KMS-11 (cell line): ENCODE results near the gene RAI1.

ENCODE experiments used
- H2AFZ ChIP-seq: fragments of 200-600 bp; sonication (generic); 2 replicates; pipeline ENCODE4 v1.6.1; 2016; ENCODE audit warnings: antibody characterized with exemption, mixed run types, low read depth
- H3K27ac ChIP-seq: fragments of 200-600 bp; sonication (generic); 2 replicates; pipeline ENCODE4 v1.6.1; 2016; ENCODE audit warnings: mild to moderate bottlenecking, mixed run types
- H3K27me3 ChIP-seq: fragments of 200-600 bp; sonication (generic); 2 replicates; pipeline ENCODE4 v1.6.1; 2017; ENCODE audit warnings: mild to moderate bottlenecking, low read depth, mixed run types, moderate library complexity; ENCODE audit not compliant: insufficient read depth
- H3K36me3 ChIP-seq: fragments of 200-600 bp; sonication (generic); 2 replicates; pipeline ENCODE4 v1.6.1; 2017; ENCODE audit warnings: mild to moderate bottlenecking, mixed run types; ENCODE audit not compliant: insufficient read depth
- H3K4me1 ChIP-seq: fragments of 200-600 bp; sonication (generic); 2 replicates; pipeline ENCODE4 v1.6.1; 2016; ENCODE audit warnings: mild to moderate bottlenecking, low read depth, mixed run types; ENCODE audit not compliant: poor library complexity, severe bottlenecking
- H3K4me2 ChIP-seq: fragments of 200-600 bp; sonication (generic); 2 replicates; pipeline ENCODE4 v1.7.0; 2016; ENCODE audit warnings: mild to moderate bottlenecking, mixed run types
- H3K4me3 ChIP-seq: fragments of 200-600 bp; sonication (generic); IDR thresholded peaks from 2 replicates; pipeline ENCODE4 v1.6.1; 2017; ENCODE audit warnings: low read depth, low read length, mixed read lengths; ENCODE audit not compliant: insufficient read depth
- H3K79me2 ChIP-seq: fragments of 200-600 bp; sonication (generic); 2 replicates; pipeline ENCODE4 v1.6.1; 2016; ENCODE audit warnings: low read depth, mixed run types; ENCODE audit not compliant: insufficient read depth
- H3K9ac ChIP-seq: fragments of 200-600 bp; sonication (generic); 2 replicates; pipeline ENCODE4 v1.6.1; 2016; ENCODE audit warnings: mild to moderate bottlenecking, mixed run types
- H4K20me1 ChIP-seq: fragments of 200-600 bp; sonication (generic); 2 replicates; pipeline ENCODE4 v1.6.1; 2016; ENCODE audit warnings: mild to moderate bottlenecking, mixed run types; ENCODE audit not compliant: insufficient read depth
- TF ChIP-seq, protein P1 (sequence below): fragments of 200-600 bp; sonication (generic); conservative IDR thresholded peaks from 2 replicates; pipeline ENCODE4 v1.6.1; 2017; ENCODE audit warnings: low read depth, mild to moderate bottlenecking, antibody characterized with exemption, low read length, moderate library complexity, mixed read lengths

RAI1 gene

DNA sequence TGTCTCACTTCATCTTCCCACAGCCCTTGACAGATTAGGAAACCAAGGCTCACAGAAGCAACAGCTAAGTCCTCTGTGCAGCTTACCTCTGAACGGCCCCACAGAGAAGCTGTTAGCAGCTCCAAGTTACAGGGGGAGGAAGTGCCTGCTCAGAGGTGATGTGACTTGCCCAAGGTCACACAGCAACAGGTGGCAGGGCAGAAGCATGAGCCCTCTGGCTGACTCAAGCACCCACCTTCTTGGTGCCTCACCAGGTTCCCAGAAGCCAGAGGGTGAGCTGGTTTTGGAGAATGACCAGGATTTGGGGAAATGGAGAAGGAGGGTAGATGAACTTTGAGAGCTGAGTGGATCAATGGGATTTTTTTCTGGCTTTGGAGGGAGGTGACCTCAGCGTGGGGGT is 14.0 kb upstream of the RAI1 start:
- no peak overlapping the region for H3K9ac ChIP-seq
- H3K27me3 ChIP-seq: no peaks in the 10 kb centered on the region
- H3K79me2 ChIP-seq: no peaks in the 10 kb centered on the region
- H3K36me3 ChIP-seq: no peaks in the 10 kb centered on the region
- H3K4me3 ChIP-seq: no peak overlapping the region
- TF ChIP-seq, protein P1, sequence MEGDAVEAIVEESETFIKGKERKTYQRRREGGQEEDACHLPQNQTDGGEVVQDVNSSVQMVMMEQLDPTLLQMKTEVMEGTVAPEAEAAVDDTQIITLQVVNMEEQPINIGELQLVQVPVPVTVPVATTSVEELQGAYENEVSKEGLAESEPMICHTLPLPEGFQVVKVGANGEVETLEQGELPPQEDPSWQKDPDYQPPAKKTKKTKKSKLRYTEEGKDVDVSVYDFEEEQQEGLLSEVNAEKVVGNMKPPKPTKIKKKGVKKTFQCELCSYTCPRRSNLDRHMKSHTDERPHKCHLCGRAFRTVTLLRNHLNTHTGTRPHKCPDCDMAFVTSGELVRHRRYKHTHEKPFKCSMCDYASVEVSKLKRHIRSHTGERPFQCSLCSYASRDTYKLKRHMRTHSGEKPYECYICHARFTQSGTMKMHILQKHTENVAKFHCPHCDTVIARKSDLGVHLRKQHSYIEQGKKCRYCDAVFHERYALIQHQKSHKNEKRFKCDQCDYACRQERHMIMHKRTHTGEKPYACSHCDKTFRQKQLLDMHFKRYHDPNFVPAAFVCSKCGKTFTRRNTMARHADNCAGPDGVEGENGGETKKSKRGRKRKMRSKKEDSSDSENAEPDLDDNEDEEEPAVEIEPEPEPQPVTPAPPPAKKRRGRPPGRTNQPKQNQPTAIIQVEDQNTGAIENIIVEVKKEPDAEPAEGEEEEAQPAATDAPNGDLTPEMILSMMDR: no peak
- no peak overlapping the region for H3K27ac ChIP-seq
- no peak overlapping the region for H3K4me2 ChIP-seq
- no peaks in the 10 kb centered on the region for H3K4me1 ChIP-seq
- H2AFZ ChIP-seq: no peak overlapping the region
- H4K20me1 ChIP-seq: no peaks in the 10 kb centered on the region

DNA sequence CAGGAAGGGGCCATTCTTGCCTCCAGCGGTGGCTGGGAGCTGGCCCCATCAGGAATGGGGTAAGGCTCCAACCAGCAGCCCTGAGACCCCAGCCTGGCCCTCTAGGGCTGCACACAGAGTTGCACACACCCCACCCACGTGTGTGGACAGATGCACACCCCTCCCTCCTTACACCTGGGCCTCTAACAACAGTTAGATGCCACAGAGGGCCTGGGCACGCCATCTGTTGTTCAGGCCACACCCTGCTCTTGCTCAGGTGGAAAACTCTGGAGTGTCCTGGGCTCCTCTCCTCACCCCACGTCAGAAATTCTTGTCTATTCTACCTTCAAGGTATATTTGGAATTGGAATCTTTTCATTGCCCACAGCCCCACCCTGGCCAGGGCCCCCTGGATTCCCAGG is 13.3 kb upstream of the RAI1 start:
- H3K4me2 ChIP-seq: no peak overlapping the region
- H3K27me3 ChIP-seq: no peaks in the 10 kb centered on the region
- H4K20me1 ChIP-seq: no peaks in the 10 kb centered on the region
- no peak overlapping the region for H2AFZ ChIP-seq
- no peak overlapping the region for H3K9ac ChIP-seq
- no peaks in the 10 kb centered on the region for H3K36me3 ChIP-seq
- H3K4me1 ChIP-seq: no peaks in the 10 kb centered on the region
- TF ChIP-seq, protein P1: no peak
- H3K79me2 ChIP-seq: no peaks in the 10 kb centered on the region
- H3K27ac ChIP-seq: no peak overlapping the region
- no peak overlapping the region for H3K4me3 ChIP-seq

DNA sequence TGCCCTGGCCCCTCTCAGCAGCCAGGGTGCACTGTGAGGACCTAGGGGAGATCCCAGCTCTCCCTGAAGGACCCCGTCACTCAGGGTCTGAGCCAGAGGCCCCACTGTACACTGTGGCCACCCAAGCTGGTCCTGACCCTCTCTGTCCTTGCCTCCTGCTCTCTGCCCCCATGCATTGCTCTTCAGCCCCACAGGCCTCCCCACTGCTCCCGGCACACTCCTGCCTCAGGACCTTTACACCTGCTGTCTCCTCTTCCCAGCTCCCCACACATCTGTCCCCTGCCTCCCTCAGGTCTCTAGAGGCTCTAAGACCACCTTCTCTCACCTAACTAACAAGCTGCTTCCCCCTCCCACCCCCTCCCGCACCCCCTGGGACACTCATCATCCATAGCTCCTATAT is 12.9 kb upstream of the RAI1 start:
- H3K79me2 ChIP-seq: no peaks in the 10 kb centered on the region
- no peaks in the 10 kb centered on the region for H3K36me3 ChIP-seq
- TF ChIP-seq, protein P1: no peak
- H3K27me3 ChIP-seq: no peaks in the 10 kb centered on the region
- H3K4me2 ChIP-seq: no peak overlapping the region
- H3K27ac ChIP-seq: no peak overlapping the region
- H2AFZ ChIP-seq: no peak overlapping the region
- H3K9ac ChIP-seq: no peak overlapping the region
- no peak overlapping the region for H3K4me3 ChIP-seq
- H3K4me1 ChIP-seq: no peaks in the 10 kb centered on the region
- no peaks in the 10 kb centered on the region for H4K20me1 ChIP-seq

DNA sequence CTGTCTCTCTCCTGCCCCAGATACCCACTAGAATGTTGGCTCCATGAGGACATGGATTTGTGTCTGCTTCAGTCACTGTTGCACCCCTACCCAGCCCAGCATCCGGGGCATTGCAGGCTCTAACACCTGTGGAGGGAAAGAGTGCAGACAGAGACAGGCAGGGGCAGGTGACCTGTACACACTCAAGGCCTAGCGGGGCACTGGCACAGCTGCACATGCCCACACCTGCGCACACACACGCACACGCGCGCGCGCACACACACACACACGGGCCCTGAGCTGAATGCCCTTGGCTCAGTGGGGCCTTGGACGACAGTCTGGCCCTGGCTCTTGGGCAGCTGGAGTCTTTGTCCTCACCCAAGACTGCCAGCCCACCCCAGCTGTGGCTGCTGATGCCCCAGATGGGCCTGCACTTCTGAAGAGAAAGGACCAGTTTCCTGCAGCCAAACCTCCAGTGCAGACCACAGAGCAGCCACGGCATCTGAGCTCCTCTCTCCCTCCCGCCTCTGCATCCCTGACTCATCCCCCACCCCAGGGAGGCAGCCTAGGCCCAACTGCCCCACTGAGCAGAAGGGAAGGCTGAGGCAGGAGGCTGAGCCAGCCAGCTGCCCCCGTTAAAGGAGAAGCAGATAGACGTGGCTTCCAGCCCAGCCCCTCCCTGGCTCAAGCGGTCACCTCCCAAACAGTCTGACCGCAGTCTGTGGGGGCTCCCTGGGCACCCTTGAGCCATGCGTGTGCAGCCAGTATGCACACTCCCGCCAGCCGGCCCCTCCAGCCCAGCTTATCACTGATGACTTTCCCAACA is 12.3 kb upstream of the RAI1 start:
- no peaks in the 10 kb centered on the region for H4K20me1 ChIP-seq
- no peaks in the 10 kb centered on the region for H3K27me3 ChIP-seq
- no peak overlapping the region for H3K4me2 ChIP-seq
- no peak overlapping the region for H3K4me3 ChIP-seq
- H3K36me3 ChIP-seq: no peaks in the 10 kb centered on the region
- H3K4me1 ChIP-seq: no peaks in the 10 kb centered on the region
- H2AFZ ChIP-seq: no peak overlapping the region
- H3K9ac ChIP-seq: no peak overlapping the region
- H3K27ac ChIP-seq: no peak overlapping the region
- TF ChIP-seq, protein P1: no peak
- H3K79me2 ChIP-seq: no peaks in the 10 kb centered on the region
